DMS53 treated with DMSO at 0.1 percent for 48 hours (cell line): ENCODE measurements around the gene PIGW.
"Not testable (repeated sequence)": the region's sequence is repeated elsewhere in the genome, so short reads cannot be mapped to it uniquely, and the experiment has no call there.

Experiments used
- DNase-seq: peaks from one replicate; lab custom pipeline; 2025; ENCODE audit not compliant: unreplicated experiment; lab: John Stamatoyannopoulos, UW

PIGW gene

DNA sequence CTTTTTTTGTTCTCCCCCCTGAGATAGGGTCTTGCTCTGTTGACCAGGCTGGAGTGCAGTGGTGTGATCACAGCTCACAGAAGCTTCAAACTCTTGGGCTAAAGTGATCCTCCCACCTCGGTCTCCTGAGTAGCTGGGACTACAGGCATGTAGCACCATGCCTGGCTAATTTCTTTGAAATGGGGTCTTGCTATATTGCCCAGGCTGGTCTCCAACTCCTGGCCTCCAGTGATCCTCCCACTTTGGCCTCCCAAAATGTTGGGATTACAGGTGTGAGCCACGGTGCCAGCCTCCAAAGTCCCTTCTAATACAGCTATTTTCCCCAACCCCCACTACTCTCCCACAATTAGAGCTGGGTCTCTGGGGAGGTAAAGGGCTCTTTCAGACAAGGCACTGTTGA is 26.3 kb upstream of the PIGW start:
- not testable (repeated sequence) for DNase-seq

DNA sequence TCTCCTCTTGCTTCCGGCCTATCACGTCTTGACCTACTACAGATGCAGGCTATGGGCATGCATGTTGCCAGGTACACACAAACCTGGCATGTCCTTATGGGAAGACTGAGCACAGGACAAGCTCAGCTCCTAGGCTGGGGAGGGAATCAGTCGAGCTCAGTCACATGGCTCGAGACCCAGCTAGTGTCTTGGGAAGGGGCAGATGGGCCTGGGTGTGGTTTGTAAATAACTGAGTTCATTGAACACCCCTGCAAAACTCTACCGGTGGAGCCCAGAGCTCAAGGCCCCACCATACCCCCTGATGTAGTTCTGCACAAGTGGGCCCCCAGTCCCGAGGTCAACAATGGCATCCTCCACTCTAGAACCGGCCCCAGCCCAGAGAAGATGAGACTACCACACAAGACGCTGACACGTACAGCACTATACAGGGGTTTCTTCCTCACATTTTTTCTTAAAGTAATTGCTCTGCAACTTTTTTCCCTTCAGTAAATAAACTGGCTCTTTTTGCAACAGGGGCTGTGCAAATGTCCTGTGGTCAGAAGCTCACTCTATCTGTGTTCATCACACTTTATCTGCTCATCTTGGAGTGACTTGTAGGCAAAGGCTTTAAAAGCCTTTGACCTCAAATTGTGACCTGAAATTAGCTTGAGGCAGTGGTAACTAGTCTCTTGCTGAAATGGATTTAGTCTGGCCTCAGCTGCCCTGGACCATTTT is 25.4 kb upstream of the PIGW start:
- no peak for DNase-seq

DNA sequence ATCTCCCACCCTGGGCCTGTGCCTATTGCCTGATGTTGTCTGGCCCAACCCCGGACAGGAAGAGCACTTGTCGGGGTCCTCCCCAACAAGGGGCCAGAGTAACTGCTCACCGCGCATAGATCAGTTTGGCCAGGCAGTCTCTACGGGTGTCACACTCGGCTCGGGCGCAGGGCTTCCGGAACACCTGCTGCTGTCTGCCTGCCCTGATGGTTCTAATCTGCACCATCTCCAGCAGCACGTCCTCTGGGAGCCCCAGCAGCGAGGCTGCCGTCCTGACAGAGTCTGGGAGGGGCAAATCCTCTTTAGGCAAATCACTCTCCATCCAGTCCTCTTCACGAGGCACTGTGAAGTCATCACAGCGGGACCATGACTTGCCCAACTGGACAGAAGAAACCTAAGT is 24.2 kb upstream of the PIGW start:
- DNase-seq: no peak

DNA sequence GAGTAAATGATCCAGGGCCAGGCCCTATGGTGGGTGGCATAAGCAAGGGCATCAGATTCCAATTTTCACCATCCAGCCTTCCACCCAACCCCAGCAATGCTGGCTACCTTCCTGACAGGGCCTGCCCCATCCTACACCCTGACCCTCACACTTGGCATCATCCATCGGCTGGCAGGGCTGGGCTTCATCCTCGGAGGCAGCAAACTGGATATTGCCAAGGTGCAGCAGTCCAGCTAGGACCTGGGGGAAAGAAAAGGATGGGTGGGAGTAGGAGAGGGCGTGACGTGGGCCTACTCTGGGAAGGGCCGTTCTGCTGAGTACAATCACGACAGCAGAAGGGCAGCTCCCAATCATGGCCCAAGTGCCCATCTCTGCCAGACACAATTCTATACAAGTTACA is 23.6 kb upstream of the PIGW start:
- no peak for DNase-seq

DNA sequence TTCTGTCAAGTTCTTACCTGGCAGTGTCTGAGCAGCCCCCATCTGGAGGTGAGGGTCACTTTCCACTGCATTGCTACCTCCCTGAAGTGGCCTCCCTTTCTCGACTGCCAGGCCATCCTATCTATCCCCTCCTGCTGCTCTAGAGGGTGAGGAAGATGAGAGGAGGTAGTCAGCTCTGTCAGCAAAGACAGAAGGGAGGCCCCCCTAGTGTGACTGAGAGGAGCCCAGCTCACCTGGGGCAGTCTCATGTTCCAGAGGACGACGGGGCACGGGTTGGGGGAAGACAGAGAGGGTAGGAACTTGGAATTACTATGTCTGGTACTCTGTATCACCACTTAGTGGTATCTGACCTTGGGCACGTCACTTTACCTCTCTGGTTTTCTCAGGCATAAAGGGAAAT is 22.1 kb upstream of the PIGW start:
- no peak for DNase-seq

DNA sequence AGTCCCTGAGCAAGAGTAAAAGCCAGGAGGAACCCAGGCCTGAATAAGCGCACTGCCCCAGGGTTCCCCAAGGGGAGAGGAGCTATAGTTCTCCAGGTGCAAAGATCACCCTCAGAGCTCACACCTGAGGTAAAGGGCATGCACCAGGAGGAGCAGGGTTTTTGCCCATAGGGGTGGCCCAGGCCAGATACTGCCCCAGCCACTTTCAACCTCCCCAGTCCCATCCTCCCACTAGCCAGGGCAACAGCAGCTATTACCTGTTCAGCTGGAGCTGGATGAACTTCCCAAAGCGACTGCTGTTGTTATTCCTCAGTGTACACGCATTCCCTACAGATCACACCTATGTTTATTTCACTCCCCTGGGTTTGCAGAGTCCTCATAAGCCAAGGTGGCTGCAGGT is 19.9 kb upstream of the PIGW start:
- no peak for DNase-seq

DNA sequence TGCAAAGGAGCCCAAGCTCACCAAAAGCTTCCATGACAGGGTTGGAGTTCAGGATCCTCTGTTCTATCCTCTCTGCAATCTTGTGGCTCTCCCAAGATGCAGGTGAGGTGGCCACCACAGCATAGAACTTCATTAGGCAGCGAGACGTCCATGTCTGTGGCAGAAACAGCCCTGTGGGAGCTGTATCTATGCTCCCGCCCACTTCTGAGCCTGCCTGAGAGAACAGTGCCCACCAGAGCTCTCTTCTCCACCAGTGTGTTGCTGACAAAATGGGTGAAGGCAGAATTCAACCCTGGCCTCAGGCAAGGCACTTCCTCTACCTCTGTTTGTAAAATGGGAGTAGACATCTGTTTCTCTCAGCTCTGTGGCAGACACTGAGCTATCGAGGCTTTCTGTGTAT is 18.9 kb upstream of the PIGW start:
- no peak for DNase-seq

DNA sequence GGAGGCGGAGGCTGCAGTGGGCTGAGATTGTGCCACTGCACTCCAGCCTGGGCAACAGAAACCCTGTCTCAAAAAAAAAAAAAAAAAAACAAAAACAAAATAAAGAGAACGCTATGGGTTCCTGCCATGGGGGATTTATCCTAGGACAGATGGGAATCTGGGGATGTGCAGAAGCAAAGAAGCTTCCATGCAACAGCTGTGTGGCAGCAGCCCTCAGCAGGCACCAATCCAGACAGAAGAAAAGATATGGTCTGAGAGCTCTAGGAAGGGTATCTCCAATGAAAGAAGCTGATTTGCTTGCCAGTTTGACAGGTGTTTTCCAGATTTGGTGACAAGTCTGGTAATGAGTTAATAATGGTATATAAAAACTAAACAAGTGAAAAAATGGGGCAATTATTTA is 11.7 kb upstream of the PIGW start:
- no peak for DNase-seq

DNA sequence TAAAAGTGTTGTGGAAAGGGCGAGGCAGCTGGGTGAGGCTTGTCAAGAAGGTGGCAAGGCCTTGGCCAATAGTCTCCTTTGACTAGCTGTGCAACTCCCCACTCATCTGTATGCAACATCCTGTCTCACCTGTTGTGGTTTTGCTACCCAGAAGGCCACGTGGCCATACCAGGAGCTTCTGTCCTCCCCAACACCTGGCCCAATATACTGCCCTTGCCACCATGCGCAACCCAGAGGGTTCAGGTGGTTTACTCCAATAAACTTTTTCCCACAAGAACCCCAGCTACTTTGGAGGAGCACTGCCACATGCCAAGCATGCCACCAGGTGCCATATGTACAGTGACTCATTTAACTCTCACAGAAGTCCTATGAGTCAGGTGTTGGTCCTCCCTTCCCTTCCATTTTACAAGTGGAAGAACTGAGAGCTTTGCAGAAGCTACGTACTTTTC is 10.3 kb upstream of the PIGW start:
- DNase-seq: no peak

DNA sequence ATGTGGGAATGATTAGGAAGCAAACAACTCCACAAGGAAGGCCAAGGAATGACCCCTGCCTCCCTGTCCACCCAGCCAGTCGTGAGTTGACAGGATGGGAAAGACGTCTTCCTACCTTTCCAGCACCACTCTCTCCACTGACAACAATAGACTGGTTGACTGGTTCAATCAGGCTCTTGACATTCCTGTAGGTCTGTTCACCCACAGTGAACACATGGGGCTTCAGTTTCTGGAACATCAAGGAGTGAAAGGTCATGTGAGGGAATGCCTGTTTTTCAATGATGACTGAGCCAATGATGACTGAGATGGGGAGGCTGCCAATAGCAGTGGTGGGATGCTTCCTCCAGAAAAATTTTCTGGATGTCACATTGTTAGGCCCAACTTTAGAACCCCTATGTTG is 9.7 kb upstream of the PIGW start:
- no peak for DNase-seq

DNA sequence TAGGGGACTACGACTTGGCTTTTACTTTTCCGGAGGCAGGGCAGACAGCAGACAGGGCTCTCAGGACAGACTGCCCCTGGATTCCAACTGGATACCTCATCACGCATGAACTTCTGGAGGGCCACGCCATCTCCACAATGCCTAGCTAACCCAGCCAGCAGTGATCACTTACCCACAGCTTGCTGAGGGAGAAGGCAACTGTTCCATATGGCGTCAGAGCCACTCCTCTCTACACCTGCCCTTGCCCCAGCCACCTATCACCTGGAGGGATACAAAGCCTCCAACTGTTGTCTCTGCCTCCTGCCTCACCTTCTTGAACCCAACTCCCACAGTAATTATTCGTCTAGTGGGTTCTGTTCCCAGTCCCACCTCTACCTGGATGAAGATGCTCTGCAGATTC is 8.9 kb upstream of the PIGW start:
- no peak for DNase-seq

DNA sequence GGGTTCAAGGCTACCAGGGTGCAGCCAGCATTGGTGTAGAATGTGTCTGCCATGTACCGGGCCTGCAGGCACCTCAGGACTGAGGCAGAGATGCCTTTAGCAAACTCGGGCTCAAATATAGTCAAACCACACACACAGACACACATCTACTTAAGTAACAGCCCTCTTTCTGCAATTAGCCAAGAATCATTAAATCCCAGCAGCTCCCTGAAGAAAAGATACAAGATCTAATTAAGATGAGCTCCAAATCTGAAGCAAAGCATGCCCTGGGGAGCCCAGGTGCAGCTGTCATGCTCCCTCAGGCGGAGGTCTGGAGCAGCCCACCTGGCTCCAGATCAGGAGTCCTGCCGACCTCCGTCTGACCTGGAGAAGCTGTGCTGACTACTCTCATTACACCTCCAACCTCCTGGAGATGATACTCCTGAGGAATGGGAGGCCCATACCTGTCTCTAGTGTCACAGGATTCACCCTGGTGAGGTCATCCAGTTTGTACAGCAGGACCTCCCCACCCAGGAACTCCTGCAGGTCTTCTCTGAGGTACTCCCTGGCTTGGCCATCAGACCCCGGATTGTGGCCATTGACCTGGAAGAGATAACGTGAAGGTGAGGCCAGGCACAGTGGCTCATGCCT is 7.1 kb upstream of the PIGW start:
- DNase-seq: no peak

DNA sequence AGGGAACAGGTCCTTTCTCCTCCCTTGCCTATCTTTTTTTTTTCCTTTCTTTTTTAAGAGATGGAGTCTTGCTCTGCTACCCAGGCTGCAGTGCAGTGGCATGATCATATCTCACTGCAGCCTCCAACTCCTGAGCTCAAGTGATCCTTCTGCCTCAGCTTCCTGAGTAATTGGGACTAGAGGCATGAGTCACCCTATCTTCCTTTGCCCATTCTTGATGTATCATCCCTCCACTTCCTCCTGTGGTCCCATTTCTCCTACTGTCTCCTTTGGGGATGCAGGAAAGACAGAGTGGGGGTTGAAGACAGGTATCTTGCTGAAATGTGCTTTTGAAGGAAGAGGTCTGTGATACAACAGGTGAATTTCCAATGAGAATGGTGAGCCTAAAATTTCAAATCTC is 5.7 kb upstream of the PIGW start:
- no peak for DNase-seq

DNA sequence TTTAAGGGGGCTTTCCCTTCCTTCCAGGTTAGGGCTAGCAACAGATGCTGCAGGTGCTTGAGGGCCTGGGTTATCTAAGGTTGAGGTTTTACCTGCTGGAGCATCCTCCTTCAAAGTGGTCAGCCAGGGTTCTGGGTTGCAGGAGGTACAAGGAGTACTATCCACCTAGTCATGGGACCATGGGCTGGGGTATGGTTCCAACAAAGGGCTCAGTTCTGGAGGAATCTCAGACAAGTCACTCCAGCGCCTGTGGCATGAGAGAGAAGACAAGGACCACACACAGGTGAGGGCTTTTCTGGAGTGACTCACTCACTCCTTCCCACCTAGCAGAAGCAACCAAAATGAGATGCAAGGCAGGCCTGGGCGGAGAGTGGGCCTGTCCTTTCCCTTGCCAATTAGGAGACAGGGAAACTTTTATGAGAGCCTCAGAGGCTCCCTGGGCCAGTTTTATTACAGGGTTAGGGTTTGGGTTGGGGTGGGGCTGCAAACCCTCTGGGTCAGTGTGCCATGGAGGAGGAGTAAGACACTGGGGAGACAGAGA is 2.3 kb upstream of the PIGW start:
- no peak for DNase-seq

DNA sequence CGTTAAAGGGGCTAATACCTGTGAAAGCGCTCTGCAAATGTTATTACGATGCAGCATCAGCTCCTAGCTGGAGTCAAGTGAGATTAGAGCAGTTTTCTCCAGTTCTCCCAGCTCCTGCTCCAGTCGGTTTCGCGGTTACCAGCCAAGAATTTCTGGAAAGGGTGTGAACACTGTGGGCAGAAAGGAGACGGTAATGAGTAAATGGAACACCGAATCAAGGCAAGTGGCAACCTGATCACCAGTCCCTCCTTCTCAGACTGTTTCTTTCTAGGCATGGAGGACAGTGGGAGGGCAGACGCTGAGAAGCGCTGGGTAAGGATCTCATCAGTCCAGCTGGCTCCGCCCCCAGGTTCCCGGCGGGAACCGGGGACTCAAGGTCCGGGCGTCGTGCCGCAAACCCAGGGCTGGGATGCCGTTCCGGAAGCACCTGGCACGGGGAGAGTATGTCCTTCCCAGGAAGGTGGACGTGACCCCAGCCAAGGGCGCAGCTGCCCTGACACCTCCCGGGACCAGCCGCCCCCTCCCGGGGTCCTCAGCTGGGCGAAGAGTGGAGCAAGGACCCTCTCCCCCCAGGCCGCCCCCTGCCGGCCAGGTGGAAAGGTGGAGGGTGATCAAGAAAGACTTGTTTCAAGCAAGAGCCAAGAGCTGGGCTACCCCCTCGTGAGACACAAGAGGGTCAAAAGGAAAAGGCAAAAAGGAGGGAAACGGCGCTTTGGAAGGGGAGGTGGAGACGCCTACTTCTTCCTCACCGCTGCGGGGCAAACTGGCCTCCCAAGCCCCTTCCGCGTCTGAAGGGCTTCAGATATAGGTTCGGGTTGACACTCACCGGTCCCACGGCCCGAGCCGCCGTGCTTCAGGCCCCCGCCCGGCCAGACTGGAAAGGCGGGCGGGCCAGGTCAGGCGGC is 600 bp upstream of the PIGW start:
- peak; percentile 59 for DNase-seq

DNA sequence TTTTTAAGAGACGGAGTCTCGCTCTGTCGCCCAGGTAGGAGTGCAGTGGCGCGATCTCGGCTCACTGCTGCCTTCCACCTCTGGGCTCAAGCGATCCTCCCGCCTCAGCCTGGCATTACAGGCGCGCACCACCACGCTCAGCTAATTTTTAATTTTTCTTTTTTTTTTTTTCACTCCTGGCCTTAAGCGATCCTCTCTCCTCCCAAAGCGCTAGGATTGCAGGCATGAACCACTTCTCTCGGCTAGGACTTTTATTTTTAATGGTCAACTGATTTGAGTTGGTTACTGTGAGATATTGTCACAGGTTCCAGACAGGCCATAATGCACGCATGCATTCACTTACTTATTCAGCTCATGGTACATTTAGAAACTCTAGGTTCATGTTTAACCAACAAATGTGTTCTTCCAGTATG is 888 bp downstream of the PIGW start:
- DNase-seq: no peak

DNA sequence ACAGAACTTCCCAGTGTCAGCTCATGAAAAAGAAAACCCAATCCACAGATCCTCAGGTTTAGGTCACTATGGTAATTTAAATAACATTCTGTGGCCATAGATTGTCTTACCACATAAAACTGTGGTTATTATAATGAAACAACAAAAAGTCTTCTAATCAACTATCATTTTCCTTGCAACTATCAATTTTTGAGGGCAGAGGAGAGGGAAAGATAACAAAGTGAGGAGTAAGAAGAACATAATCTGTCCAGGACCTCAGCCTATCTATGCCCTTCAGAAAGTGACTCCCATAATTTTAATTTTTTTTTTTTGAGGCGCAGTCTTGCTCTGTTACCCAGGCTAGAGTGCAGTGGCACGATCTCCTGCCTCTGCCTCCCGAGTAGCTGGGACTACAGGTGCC is 5.9 kb downstream of the PIGW start:
- DNase-seq: no peak

DNA sequence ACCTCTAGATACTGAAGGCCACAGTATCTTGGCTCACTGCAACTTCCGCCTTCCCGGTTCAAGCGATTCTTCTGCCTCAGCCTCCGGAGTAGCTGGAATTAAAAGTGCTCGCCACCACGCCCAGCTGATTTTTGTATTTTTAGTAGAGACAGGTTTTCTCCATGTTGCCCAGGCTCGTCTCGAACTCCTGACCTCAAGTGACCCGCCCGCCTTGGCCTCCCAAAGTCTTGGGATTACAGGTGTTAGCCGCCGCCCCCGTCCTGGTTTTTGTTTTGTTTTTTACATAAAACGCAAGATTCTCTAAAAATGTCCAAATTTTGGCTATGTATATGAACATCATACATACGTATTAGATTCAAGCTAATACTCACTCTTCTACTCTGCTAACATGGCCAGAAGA is 8.0 kb downstream of the PIGW start:
- no peak for DNase-seq

DNA sequence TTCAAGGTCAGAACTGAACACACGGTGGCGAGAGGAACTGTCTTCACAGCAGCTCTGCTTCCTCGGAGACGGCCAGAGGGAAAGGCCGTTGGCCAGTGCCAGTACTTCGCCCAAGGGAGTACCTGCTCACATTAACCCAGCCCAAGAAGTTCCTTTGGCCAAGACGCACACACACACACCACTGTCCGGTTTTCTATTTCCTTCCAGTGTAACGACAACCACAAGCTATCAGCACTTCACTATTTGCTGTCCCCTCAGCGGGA is 9.2 kb downstream of the PIGW start:
- no peak for DNase-seq

DNA sequence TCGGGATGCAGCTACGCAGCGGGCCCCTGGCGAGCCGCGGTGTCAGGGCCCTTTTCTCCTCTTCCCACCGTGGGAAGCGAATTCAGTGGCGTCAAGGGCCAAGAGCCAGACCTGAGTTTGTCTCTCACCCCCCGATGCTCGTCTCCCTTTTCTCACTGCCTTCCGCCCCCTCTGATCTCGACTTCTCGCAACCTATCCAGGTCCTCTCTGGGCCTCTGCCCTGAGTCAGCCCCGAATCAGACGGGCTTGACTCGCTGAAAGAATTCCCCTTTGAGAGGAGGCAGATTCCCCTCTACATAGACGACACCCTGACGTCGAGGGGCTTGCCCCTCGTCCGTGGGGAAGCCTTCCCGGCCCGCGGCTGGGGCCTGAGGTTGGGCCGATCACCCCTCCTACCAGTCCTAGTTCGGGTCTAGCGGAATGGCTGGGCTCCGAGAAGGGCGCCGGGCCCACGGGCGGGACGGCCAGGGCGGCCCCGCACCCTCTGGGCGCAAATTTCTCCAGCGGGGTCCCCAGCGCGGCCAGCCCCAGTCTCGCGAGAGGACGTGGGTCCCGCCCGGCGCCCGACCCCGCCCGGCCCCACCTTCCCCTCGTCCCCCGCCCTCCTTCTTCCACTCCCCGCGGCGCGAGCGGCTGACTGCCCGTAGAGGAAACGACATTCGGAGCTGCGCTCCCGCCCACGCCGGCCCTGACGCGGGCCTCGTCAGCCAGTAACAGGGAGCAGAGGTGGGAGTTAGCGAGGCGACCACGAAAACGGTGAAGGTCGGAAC is 9.7 kb downstream of the PIGW start, which contains the start of gene GGNBP2:
Gene GGNBP2 (plus strand): TSS at position 613 of the 770 bp plus-strand sequence. CDS start 806 bp downstream, outside the sequence.
- DNase-seq: peak; percentile 47

DNA sequence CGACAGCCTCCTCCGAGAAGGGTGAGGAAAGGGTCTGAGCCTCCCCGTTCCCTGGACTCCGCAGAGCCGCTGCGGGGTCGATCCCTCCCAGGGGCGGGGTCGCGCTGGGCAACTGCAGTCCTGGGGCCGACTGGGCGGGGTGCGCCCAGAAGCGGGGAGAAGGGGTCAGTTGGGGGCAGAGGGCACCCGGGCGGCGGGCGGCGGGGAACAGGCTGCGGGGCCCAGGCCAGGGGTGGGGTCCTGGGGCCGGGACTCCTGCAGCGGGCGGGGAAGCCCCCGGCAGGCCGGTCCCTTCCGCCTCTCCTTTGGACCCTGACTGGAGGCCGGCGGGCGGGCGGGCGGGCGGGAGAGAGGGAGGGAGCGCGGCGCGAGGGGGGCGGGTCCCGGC is 10.3 kb downstream of the PIGW start:
- DNase-seq: peak; percentile 45
